RWPE1 (cell line): Measurements from ENCODE around the gene CLASP2.

Experiments used
- CTCF ChIA-PET: fragments of 350-600 bp; sonication (Branson Sonifier 250); formaldehyde crosslinking; extraction: SDS; loops from one replicate; lab custom pipeline; 2021; lab: Yijun Ruan, JAX
- POLR2A ChIA-PET: fragments of 400-600 bp; formaldehyde crosslinking; extraction: SDS; loops from one replicate; lab custom pipeline; 2020; ENCODE audit warnings: antibody characterized with exemption; ENCODE audit not compliant: low non-redundant PET; lab: Yijun Ruan, JAX
- DNase-seq: peaks from one replicate; pipeline ENCODE4 v3.0.0; 2012; ENCODE audit warnings: low spot score
- H3K27ac ChIP-seq: fragments of 450-650 bp; 2 replicates; pipeline ENCODE4 v1.5.1; 2017
- CTCF ChIP-seq: fragments of 450-650 bp; conservative IDR thresholded peaks from 2 replicates; pipeline ENCODE4 v1.5.1; 2017; ENCODE audit warnings: low read depth, mild to moderate bottlenecking

CLASP2 gene

GRCh38 chr3:33636125-33636850 is 81.8 kb downstream of the CLASP2 start:
- CTCF ChIA-PET = interaction anchor here (0.6 to 2.4 kb wide), 4 partner anchors 14 to 394 kb away, joined by 3 to 7 read pairs (median 4); no protein-coding TSS in a partner anchor
- TF ChIP-seq CTCF = peak; percentile 58
- POLR2A ChIA-PET = no interaction called here
- peak; percentile 8 for DNase-seq
- H3K27ac ChIP-seq = no peak overlapping the region

- TF ChIP-seq CTCF = no peak
- ChIA-PET CTCF (no interaction called here), POLR2A (no interaction called here)
- DNase-seq = no peak
- H3K27ac ChIP-seq = no peak overlapping the region
Measured at GRCh38 chr3:33634262-33634661, 83.8 kb downstream of the CLASP2 start.

GRCh38 chr3:33629219-33629618 is 88.8 kb downstream of the CLASP2 start:
- no peak for TF ChIP-seq CTCF
- ChIA-PET POLR2A (no interaction called here), CTCF (no interaction called here)
- DNase-seq = no peak
- no peak overlapping the region for H3K27ac ChIP-seq

- POLR2A ChIA-PET = no interaction called here
- TF ChIP-seq CTCF = no peak
- CTCF ChIA-PET = no interaction called here
- no peak overlapping the region for H3K27ac ChIP-seq
- no peak for DNase-seq
Measured at GRCh38 chr3:33624756-33625155, 93.3 kb downstream of the CLASP2 start.

GRCh38 chr3:33613041-33613440 is 105.0 kb downstream of the CLASP2 start:
- no peak for DNase-seq
- TF ChIP-seq CTCF = no peak
- no peak overlapping the region for H3K27ac ChIP-seq
- POLR2A ChIA-PET = no interaction called here
- CTCF ChIA-PET = interaction anchor here (0.6 kb wide), 1 partner anchor 42 kb away, joined by 3 read pairs; no protein-coding TSS in a partner anchor

GRCh38 chr3:33612607-33613006 is 105.4 kb downstream of the CLASP2 start:
- no peak for DNase-seq
- H3K27ac ChIP-seq = no peak overlapping the region
- POLR2A ChIA-PET = no interaction called here
- no peak for TF ChIP-seq CTCF
- CTCF ChIA-PET = no interaction called here
